ENCODE measurements around the gene PDIA4.
"Not testable (repeated sequence)": the region's sequence is repeated elsewhere in the genome, so short reads cannot be mapped to it uniquely, and the experiment has no call there.

The PDIA4 gene, protein sequence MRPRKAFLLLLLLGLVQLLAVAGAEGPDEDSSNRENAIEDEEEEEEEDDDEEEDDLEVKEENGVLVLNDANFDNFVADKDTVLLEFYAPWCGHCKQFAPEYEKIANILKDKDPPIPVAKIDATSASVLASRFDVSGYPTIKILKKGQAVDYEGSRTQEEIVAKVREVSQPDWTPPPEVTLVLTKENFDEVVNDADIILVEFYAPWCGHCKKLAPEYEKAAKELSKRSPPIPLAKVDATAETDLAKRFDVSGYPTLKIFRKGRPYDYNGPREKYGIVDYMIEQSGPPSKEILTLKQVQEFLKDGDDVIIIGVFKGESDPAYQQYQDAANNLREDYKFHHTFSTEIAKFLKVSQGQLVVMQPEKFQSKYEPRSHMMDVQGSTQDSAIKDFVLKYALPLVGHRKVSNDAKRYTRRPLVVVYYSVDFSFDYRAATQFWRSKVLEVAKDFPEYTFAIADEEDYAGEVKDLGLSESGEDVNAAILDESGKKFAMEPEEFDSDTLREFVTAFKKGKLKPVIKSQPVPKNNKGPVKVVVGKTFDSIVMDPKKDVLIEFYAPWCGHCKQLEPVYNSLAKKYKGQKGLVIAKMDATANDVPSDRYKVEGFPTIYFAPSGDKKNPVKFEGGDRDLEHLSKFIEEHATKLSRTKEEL

GRCh38 chr7:149028346-149029109 is at the start of gene PDIA4:
Gene PDIA4, minus strand, starts transcription at chr7:149028505. Its CDS starts 97 bp downstream, at chr7:149028408.
- no peaks in the 10 kb centered on the region for H3K27me3 ChIP-seq (ENCODE audit: insufficient read depth, low read length)
- H2AFZ ChIP-seq (ENCODE audit: low read depth, low read length), result peak within 1 kb of the TSS; percentile 97
- no peaks in the 10 kb centered on the region for H3K9me3 ChIP-seq (ENCODE audit: low read length)
- peaks cover 12% of the 10 kb centered on the region for H3K4me1 ChIP-seq (ENCODE audit: insufficient read depth, low read length)
- peaks cover 13% of the 10 kb centered on the region for H3K36me3 ChIP-seq (ENCODE audit: insufficient read depth, low read length)
- H3K4me3 ChIP-seq (ENCODE audit: low read length), result peak within 1 kb of the TSS; percentile 92

DNA sequence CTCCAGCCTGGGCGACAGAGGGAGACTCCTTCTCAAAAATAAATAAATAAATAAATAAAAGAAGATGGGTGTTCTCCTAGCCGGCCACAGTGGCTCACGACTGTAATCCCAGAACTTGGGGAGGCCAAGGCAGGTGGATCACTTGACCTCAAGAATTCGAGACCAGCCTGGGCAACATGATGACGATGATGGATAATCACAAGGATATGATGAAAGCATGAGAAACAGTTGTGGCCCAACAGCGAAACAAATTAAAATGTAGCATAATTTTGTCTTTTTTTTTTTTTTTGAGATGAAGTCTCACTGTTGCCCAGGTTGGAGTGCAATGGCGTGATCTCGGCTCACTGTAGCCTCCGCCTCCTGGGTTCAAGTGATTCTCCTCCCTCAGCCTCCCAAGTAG is 49.3 kb upstream of the PDIA4 start:
- Histone ChIP-seq H3K4me1 (ENCODE audit: insufficient read depth, low read length) (no peaks in the 10 kb centered on the region), H3K27me3 (ENCODE audit: insufficient read depth, low read length) (no peaks in the 10 kb centered on the region), H3K9me3 (ENCODE audit: low read length) (peaks cover 7% of the 10 kb centered on the region), H3K36me3 (ENCODE audit: insufficient read depth, low read length) (peaks cover 40% of the 10 kb centered on the region), H2AFZ (ENCODE audit: low read depth, low read length) (no peak overlapping the region), H3K4me3 (ENCODE audit: low read length) (no peak overlapping the region)

DNA sequence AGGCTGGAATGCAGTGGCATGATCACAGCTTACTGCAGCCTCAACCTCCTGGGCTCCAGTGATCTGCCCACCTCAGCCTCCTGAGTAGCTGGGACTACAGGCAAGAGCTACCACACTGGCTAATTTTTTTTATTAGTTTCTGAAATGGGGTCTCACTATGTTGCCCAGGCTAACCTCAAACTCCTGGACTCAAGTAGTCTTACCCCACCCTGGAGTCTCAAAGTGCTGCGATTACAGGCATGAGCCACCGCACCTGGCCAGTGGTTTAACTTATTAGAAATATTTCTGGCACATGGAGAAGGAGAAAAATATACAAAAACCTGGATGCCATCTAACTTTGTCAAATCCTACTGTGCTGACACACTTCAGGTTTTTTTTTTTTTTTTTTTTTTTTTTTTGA is 47.0 kb upstream of the PDIA4 start:
- no peak overlapping the region for H2AFZ ChIP-seq (ENCODE audit: low read depth, low read length)

DNA sequence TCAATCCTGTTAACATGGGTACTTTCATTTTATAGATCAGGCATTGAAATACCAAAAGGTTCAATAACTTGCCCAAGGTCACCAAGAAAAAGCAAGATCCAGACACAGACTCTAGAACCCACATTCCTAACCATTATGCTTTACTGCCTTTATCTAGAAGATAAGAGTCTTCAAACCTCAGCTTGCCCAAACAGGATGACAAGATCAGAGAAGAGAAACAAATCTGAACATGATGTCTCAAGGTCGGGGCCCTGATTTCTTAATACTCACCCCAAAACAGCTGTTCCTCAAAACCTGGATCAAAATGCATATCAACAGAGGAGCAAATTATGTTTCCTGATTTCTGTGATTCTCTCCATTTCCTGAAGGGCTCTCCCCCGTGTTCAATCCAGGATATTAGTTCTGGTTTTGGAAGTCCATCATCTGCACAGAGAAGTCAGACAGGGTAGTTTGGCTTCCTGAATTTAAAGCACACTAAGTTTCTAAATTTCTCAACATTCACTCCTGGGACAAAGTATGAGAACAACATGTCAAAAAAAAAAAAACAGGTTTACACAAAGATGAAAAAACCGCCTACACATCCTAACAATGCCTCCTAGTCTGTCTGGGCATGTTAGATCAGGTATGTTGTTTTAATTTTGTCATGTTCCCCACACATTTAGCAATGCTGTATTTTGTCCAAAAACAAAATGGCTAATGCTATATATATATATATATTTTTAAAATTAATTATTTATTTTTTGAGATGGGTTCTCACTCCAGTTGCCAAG is 46.0 kb upstream of the PDIA4 start:
- Histone ChIP-seq H2AFZ (ENCODE audit: low read depth, low read length) (no peak overlapping the region), H3K4me1 (ENCODE audit: insufficient read depth, low read length) (no peaks in the 10 kb centered on the region), H3K36me3 (ENCODE audit: insufficient read depth, low read length) (peaks cover 58% of the 10 kb centered on the region), H3K9me3 (ENCODE audit: low read length) (no peaks in the 10 kb centered on the region), H3K27me3 (ENCODE audit: insufficient read depth, low read length) (no peaks in the 10 kb centered on the region), H3K4me3 (ENCODE audit: low read length) (no peak overlapping the region)

More for the DNA sequence above, 47.0 kb upstream of the PDIA4 start:
- Histone ChIP-seq H3K36me3 (ENCODE audit: insufficient read depth, low read length) (peaks cover 55% of the 10 kb centered on the region), H3K9me3 (ENCODE audit: low read length) (peaks cover 5% of the 10 kb centered on the region), H3K4me1 (ENCODE audit: insufficient read depth, low read length) (no peaks in the 10 kb centered on the region), H3K4me3 (ENCODE audit: low read length) (no peak overlapping the region), H3K27me3 (ENCODE audit: insufficient read depth, low read length) (no peaks in the 10 kb centered on the region)

DNA sequence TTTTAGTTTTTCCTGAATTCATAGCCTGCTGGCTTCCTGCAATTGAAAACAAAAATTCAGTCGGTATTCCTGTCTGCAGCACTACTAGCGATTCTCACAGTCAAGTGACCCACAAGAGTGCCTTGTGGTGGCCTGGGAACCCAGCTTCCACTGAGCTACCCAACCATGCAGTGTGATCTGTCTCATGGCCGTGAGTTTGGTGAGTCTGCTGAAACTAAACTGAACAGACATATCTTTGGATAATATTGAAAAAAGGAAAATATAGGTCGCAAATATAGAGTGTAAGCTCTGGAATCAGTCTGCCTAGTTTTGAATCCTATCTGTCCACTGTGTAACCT is 44.1 kb upstream of the PDIA4 start:
- peaks cover 60% of the 10 kb centered on the region for H3K36me3 ChIP-seq (ENCODE audit: insufficient read depth, low read length)
- H2AFZ ChIP-seq (ENCODE audit: low read depth, low read length), result no peak overlapping the region
- H3K9me3 ChIP-seq (ENCODE audit: low read length), result no peaks in the 10 kb centered on the region
- no peaks in the 10 kb centered on the region for H3K4me1 ChIP-seq (ENCODE audit: insufficient read depth, low read length)
- H3K27me3 ChIP-seq (ENCODE audit: insufficient read depth, low read length), result no peaks in the 10 kb centered on the region
- no peak overlapping the region for H3K4me3 ChIP-seq (ENCODE audit: low read length)

DNA sequence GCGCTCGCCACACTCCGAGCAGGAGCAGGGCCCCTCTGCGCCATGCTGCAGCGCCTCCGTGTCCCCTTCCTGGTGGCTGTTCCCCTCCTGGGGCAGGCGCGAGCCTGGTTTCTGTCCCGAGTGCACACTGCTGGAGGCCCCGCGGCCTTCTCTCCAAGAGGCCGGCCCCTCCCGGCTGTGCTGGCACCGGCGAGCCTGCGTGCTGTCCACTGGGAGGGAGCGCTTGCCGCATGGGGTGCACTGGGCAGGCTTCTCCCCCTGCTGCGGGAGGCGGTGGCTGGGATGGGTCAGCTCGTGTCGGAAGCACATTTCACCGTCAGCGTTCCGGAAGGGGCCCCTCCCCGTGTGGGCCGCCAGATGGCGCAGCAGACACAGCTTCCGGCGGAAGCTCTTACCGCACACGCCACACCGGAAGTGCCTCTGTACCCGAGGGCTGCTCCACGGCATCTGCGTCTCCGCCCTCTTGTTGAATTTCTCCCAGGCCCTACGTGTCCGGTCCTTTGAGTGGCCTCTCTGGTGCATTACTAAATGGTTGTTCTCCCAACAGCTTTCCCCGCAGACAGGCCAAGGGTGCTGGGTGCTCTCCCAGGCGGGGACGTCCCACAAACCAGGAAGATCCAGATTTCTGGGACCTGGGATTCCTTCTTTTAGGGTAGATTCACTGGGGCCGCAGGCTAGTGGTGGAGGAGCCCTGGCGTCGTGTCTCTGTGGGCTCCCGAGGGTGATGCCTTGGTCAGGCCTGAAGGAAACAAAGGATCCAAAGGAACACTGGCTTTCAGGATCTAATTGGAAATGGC is 43.5 kb upstream of the PDIA4 start:
- H2AFZ ChIP-seq (ENCODE audit: low read depth, low read length), result no peak overlapping the region
- H3K27me3 ChIP-seq (ENCODE audit: insufficient read depth, low read length), result no peaks in the 10 kb centered on the region
- H3K4me3 ChIP-seq (ENCODE audit: low read length), result no peak overlapping the region
- H3K9me3 ChIP-seq (ENCODE audit: low read length), result no peaks in the 10 kb centered on the region
- peaks cover 58% of the 10 kb centered on the region for H3K36me3 ChIP-seq (ENCODE audit: insufficient read depth, low read length)
- no peaks in the 10 kb centered on the region for H3K4me1 ChIP-seq (ENCODE audit: insufficient read depth, low read length)

GRCh38 chr7:149071182-149071635 is 42.9 kb upstream of the PDIA4 start:
- Histone ChIP-seq H2AFZ (ENCODE audit: low read depth, low read length) (no peak overlapping the region), H3K9me3 (ENCODE audit: low read length) (no peaks in the 10 kb centered on the region), H3K4me3 (ENCODE audit: low read length) (no peak overlapping the region), H3K36me3 (ENCODE audit: insufficient read depth, low read length) (peaks cover 54% of the 10 kb centered on the region), H3K4me1 (ENCODE audit: insufficient read depth, low read length) (no peaks in the 10 kb centered on the region), H3K27me3 (ENCODE audit: insufficient read depth, low read length) (no peaks in the 10 kb centered on the region)

GRCh38 chr7:149070372-149071125 is 42.2 kb upstream of the PDIA4 start:
- no peak overlapping the region for H2AFZ ChIP-seq (ENCODE audit: low read depth, low read length)
- no peaks in the 10 kb centered on the region for H3K27me3 ChIP-seq (ENCODE audit: insufficient read depth, low read length)
- peaks cover 54% of the 10 kb centered on the region for H3K36me3 ChIP-seq (ENCODE audit: insufficient read depth, low read length)
- no peaks in the 10 kb centered on the region for H3K4me1 ChIP-seq (ENCODE audit: insufficient read depth, low read length)
- H3K4me3 ChIP-seq (ENCODE audit: low read length), result no peak overlapping the region
- H3K9me3 ChIP-seq (ENCODE audit: low read length), result no peaks in the 10 kb centered on the region

- no peak overlapping the region for H3K4me3 ChIP-seq (ENCODE audit: low read length)
- H3K9me3 ChIP-seq (ENCODE audit: low read length), result no peaks in the 10 kb centered on the region
- peaks cover 40% of the 10 kb centered on the region for H3K36me3 ChIP-seq (ENCODE audit: insufficient read depth, low read length)
- H3K4me1 ChIP-seq (ENCODE audit: insufficient read depth, low read length), result no peaks in the 10 kb centered on the region
- H3K27me3 ChIP-seq (ENCODE audit: insufficient read depth, low read length), result no peaks in the 10 kb centered on the region
- no peak overlapping the region for H2AFZ ChIP-seq (ENCODE audit: low read depth, low read length)
Observed at GRCh38 chr7:149067869-149068268, 39.6 kb upstream of the PDIA4 start.

DNA sequence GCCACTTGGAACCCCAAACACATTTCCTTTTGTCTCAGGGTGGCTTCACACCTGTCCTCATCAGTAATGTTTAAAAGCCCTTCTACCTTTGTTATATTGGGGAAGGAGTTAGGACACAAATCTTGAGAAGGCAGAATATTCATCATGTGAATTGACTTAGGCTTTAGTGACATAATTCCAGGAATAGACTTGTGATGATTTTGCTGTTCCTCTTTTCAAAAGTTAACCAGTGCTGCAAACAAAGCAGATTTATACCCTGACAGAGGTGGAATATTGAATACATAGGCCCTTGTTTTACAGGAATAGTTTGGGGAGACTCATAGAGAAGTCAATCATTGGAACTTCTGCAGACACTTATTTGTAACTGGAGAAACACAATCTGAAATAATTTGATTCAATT is 35.2 kb upstream of the PDIA4 start:
- peaks cover 7% of the 10 kb centered on the region for H3K36me3 ChIP-seq (ENCODE audit: insufficient read depth, low read length)
- H2AFZ ChIP-seq (ENCODE audit: low read depth, low read length), result no peak overlapping the region
- no peaks in the 10 kb centered on the region for H3K4me1 ChIP-seq (ENCODE audit: insufficient read depth, low read length)
- H3K4me3 ChIP-seq (ENCODE audit: low read length), result no peak overlapping the region
- no peaks in the 10 kb centered on the region for H3K9me3 ChIP-seq (ENCODE audit: low read length)
- H3K27me3 ChIP-seq (ENCODE audit: insufficient read depth, low read length), result no peaks in the 10 kb centered on the region

DNA sequence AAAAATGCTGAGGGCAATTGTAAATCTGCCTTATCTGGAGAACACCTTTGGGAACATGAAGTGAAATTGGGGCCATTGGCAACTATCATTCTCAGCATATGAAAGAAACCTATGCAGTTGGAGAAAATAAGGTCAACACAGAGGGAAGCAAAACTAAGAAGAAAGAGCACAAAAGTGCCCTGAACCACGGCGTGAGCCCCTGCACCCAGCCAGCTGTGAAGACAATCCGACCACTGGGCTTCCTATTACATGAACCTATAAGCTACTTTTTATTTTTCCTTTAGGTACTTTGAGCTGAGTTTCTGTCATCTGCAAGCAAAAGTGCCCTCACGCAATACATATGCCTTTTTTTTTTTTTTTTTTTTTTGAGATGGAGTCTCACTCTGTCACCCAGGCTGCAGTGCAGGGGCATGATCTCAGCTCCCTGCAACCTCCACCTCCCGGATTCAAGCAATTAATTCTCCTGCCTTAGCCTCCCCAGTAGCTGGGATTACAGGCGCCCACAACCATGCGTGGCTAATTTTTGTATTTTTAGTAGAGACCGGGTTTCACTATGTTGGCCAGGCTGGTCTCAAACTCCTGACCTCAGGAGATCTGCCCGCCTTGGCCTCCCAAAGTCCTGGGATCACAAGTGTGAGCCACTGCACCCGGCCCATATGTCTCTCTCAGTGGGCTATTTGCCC is 34.1 kb upstream of the PDIA4 start:
- H3K36me3 ChIP-seq (ENCODE audit: insufficient read depth, low read length); H3K27me3 ChIP-seq (ENCODE audit: insufficient read depth, low read length); H3K9me3 ChIP-seq (ENCODE audit: low read length); H3K4me1 ChIP-seq (ENCODE audit: insufficient read depth, low read length); H3K4me3 ChIP-seq (ENCODE audit: low read length); H2AFZ ChIP-seq (ENCODE audit: low read depth, low read length): not testable (repeated sequence)
